D721Med (cell line): ENCODE measurements around the gene CDHR5.

Experiments
- DNase-seq: peaks from one replicate; pipeline ENCODE4 v3.0.0; 2011; ENCODE audit warnings: low spot score; ENCODE audit not compliant: insufficient read length
- FAIRE-seq: peaks from 2 replicates; lab custom pipeline; 2011; peaks lifted over from hg19 to GRCh38; lab: Jason Lieb, UNC
- CTCF ChIP-seq: IDR thresholded peaks from 2 replicates; pipeline ENCODE4 v1.5.1; 2012; ENCODE audit warnings: mild to moderate bottlenecking, control low read depth; ENCODE audit not compliant: insufficient read depth; ENCODE audit errors: missing control alignments

The CDHR5 gene

GRCh38 chr11:637593-638521, 13.1 kb upstream of the CDHR5 start:
- no peak for FAIRE-seq
- TF ChIP-seq CTCF, result no peak
- no peak for DNase-seq

- DNase-seq, result no peak
- no peak for TF ChIP-seq CTCF
These were observed 12.5 kb upstream of the CDHR5 start for GRCh38 chr11:637333-637592.

GRCh38 chr11:636511-637332, 12.0 kb upstream of the CDHR5 start, which contains the start of gene DRD4:
Gene DRD4 (plus strand): TSS chr11:637269. CDS start chr11:637305, 36 bp downstream.
- FAIRE-seq, result no peak
- DNase-seq, result no peak
- no peak for TF ChIP-seq CTCF

More at GRCh38 chr11:637333-637592, 12.5 kb upstream of the CDHR5 start:
- FAIRE-seq, result no peak

- FAIRE-seq (no peak), DNase-seq (no peak)
- TF ChIP-seq CTCF, result no peak
These were observed 11.3 kb upstream of the CDHR5 start for GRCh38 chr11:635945-636510.

GRCh38 chr11:630871-631270, 6.1 kb upstream of the CDHR5 start:
- no peak for TF ChIP-seq CTCF
- DNase-seq (no peak), FAIRE-seq (no peak)

- FAIRE-seq, result no peak
These were observed 4.5 kb upstream of the CDHR5 start for GRCh38 chr11:629237-629583.

More at GRCh38 chr11:629237-629583, 4.5 kb upstream of the CDHR5 start:
- no peak for DNase-seq
- TF ChIP-seq CTCF, result no peak
